ENCODE results near the gene UPK1A.

GRCh38 chr19:35666251-35666913, at the start of gene UPK1A:
- TF ChIP-seq CTCF (IDR thresholded peaks at IDR 0.05) (no peak), EP300 (IDR thresholded peaks at IDR 0.05) (no peak), POLR2AphosphoS5 (IDR thresholded peaks at IDR 0.05) (no peak)
